ENCODE data around the gene DPF1. TPM values are rescaled to one million over a fixed set of nuclear protein-coding genes. Genes with fewer than 3 reads are reported as not detected.
"Not testable (repeated sequence)": the region's sequence is repeated elsewhere in the genome, so short reads cannot be mapped to it uniquely, and the experiment has no call there.

The DPF1 gene
- total RNA-seq, 2 donors from 2014 or later: not detected

DNA sequence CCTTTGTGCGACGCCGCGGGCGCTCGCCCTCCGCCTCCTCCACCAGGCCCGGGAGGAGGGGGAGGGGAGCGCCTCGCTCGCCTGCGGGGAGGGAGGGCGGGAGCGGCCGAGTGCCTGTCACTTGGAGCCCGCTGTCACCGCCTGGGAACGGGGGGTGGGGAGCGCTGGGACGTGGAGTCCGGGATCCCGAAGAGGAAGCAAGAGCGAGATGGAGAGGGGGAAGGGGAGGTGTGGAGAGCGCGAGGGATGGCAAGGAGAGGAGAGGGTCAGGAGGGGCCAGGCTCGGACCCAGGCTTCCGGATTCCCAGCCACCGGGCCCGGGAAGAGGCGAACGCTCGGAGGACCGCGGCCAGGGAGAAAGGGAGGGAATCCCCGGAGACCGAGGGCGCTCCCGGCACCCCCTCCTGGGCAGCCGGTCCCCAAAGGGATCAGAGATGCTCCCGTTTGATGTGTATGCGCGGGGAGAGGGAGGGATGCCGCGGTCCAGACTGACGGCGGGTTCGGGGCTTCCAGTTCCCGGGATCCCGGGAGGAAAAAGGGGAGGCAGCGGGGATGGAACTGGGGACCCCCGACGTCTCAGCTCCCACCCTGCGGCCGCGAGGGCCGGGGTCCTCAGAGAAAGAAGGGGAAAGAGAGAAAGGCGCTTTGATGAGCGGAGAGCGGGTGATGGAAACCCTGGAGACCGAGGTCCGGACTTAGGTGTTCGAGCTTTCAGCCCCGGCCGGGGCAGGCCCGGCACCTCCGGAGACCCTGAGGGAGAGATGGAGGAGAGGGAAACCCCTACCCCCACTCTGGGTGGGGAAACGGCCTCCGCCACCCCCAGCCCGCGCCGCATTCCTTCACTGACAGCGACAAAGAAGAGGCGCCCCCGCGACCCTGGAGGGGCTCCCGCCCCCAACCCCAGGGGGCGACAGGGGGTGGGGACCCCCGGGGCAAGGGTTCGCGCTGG is 4.7 kb upstream of the DPF1 start:
- Histone ChIP-seq H3K4me1 (peaks cover 9% of the 10 kb centered on the region), H3K27ac (no peak overlapping the region), H3K9me3 (no peaks in the 10 kb centered on the region), H3K4me3 (no peak overlapping the region), H3K9ac (ENCODE audit: low read depth in 2 of 2, low read length in 2 of 2) (no peak overlapping the region), H3K27me3 (peaks cover 47% of the 10 kb centered on the region), H3K36me3 (no peaks in the 10 kb centered on the region)
- TF ChIP-seq, protein P1, sequence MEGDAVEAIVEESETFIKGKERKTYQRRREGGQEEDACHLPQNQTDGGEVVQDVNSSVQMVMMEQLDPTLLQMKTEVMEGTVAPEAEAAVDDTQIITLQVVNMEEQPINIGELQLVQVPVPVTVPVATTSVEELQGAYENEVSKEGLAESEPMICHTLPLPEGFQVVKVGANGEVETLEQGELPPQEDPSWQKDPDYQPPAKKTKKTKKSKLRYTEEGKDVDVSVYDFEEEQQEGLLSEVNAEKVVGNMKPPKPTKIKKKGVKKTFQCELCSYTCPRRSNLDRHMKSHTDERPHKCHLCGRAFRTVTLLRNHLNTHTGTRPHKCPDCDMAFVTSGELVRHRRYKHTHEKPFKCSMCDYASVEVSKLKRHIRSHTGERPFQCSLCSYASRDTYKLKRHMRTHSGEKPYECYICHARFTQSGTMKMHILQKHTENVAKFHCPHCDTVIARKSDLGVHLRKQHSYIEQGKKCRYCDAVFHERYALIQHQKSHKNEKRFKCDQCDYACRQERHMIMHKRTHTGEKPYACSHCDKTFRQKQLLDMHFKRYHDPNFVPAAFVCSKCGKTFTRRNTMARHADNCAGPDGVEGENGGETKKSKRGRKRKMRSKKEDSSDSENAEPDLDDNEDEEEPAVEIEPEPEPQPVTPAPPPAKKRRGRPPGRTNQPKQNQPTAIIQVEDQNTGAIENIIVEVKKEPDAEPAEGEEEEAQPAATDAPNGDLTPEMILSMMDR (IDR thresholded peaks at IDR 0.05): no peak
- intact Hi-C loops (cut with DNase I): no loop called here
- no peak for DNase-seq

DNA sequence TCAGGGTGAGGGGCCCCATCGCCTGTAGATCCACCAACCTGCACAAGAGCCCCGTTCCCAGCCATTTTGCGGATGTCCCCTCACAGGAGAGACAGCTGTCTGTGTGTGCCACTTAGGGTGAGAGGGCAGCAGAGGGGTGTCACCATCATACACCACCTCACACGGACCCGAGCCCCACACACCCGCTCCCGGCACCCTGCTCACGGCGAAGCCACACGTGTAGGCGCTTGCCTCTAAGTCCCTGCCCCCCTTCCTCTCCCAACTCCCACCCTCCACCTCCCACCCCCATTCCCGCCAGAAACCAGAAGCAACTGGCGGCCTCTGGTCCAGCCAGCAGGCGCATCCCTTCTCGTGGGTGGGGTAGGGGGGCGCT is 4.0 kb upstream of the DPF1 start:
- H3K27me3 ChIP-seq: peaks cover 55% of the 10 kb centered on the region
- no peak overlapping the region for H3K9ac ChIP-seq (ENCODE audit: low read depth in 2 of 2, low read length in 2 of 2)
- peaks cover 9% of the 10 kb centered on the region for H3K4me1 ChIP-seq
- TF ChIP-seq, protein P1 (IDR thresholded peaks at IDR 0.05): no peak
- H3K36me3 ChIP-seq: no peaks in the 10 kb centered on the region
- no peak overlapping the region for H3K27ac ChIP-seq
- no peak for DNase-seq
- H3K4me3 ChIP-seq: no peak overlapping the region
- intact Hi-C loops (cut with DNase I): no loop called here
- H3K9me3 ChIP-seq: no peaks in the 10 kb centered on the region

DNA sequence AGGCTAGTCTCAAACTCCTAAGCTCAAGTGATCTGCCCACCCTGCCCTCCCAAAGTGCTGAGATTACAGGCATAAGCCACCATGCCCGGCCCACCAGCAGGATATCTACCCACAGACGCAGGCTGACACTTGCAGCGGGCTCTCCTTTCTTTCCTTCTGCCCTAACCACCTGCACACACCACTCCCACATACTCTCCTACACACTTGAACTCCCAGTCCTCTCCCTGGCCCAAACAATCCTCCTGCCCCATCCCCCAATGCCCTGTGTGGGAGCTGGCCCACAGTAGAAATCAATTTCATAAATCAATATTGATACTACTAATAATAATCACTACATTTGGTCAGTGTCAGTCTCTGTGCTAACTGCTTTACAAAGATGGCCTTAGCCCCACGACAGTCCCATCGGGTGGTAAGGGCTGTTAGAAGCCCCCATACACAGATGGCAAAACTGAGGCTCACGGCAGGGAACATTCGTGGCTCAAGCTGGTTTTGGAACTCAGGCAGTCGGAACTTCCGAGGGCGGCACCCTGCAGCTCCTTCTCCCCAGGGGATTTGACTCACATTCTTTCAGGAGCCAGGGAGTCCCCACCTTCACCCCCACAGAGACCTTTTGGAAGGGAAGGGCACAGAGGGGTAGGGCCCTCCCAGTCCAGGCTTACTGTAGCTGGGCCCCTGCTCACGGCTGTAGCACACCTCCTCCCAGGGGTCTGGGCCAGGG is 3.4 kb upstream of the DPF1 start:
- no peaks in the 10 kb centered on the region for H3K9me3 ChIP-seq
- peaks cover 9% of the 10 kb centered on the region for H3K4me1 ChIP-seq
- peaks cover 60% of the 10 kb centered on the region for H3K27me3 ChIP-seq
- TF ChIP-seq, protein P1 (IDR thresholded peaks at IDR 0.05): no peak
- no peak overlapping the region for H3K27ac ChIP-seq
- intact Hi-C loops (cut with DNase I): no loop called here
- no peak overlapping the region for H3K9ac ChIP-seq (ENCODE audit: low read depth in 2 of 2, low read length in 2 of 2)
- H3K36me3 ChIP-seq: no peaks in the 10 kb centered on the region
- H3K4me3 ChIP-seq: no peak overlapping the region
- no peak for DNase-seq

DNA sequence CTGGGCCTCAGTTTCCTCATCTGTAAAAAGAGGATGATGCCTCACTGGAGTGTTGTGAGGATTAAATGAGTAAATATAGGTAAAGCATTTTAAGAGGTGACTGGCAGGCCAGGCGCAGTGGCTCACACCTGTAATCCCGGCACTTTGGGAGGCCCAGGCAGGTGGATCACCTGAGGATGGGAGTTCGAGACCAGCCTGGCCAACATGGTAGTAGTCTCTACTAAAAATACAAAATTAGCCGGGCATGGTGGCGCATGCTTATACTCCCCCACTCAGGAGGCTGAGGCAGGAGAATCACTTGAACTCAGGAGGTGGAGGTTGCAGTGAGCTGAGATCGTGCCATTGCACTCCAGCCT is 819 bp upstream of the DPF1 start:
- DNase-seq; intact Hi-C loops (cut with DNase I); H3K9me3 ChIP-seq; H3K4me3 ChIP-seq; H3K4me1 ChIP-seq; H3K9ac ChIP-seq (ENCODE audit: low read depth in 2 of 2, low read length in 2 of 2); H3K36me3 ChIP-seq; H3K27ac ChIP-seq: not testable (repeated sequence)
- H3K27me3 ChIP-seq: peaks cover 64% of the 10 kb centered on the region

DNA sequence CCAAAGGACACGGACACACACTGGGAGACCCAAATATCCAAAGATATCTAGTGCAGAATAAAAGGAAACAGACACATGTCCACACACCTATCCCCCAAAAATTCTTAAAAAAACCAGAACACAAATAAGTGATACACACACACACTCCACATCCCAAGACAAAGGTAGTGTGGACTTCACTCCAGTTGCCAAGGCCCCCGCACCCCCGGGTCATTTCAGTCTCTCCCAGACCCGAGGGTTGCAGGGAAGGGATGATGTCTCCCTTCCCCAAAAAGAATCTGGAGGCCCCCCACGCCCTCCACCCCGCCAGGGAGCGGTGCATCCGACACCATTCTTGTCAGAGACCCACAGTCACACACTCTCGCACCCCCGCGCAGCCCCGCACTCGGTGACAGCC is 407 bp downstream of the DPF1 start:
- peaks cover 2% of the 10 kb centered on the region for H3K4me1 ChIP-seq
- H3K36me3 ChIP-seq: no peaks in the 10 kb centered on the region
- TF ChIP-seq, protein P1 (IDR thresholded peaks at IDR 0.05): no peak
- no peaks in the 10 kb centered on the region for H3K9me3 ChIP-seq
- H3K27me3 ChIP-seq: peaks cover 54% of the 10 kb centered on the region
- intact Hi-C loops (cut with DNase I): no loop called here
- no peak overlapping the region for H3K27ac ChIP-seq
- H3K9ac ChIP-seq (ENCODE audit: low read depth in 2 of 2, low read length in 2 of 2): no peak overlapping the region
- no peak for DNase-seq
- H3K4me3 ChIP-seq: peak overlapping the region; percentile 11

DNA sequence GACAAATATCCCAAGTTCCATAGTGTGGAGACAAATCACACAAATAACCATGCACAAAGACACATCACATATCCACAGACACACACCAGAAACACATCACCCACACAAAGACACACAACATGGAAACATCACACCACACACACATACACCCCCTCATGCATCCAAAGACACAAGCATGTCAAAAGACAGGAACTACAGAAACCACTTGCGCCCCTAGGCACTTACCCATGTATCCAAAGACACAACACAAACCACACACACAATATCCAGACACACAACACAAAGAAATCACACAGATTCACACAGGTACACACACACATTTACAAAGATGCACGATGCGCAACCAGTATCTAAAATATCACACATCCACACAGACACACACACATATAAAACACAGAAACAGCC is 901 bp downstream of the DPF1 start:
- Histone ChIP-seq H3K36me3 (no peaks in the 10 kb centered on the region), H3K27ac (no peak overlapping the region), H3K27me3 (peaks cover 49% of the 10 kb centered on the region), H3K4me1 (no peaks in the 10 kb centered on the region), H3K4me3 (no peak overlapping the region), H3K9me3 (no peaks in the 10 kb centered on the region), H3K9ac (ENCODE audit: low read depth in 2 of 2, low read length in 2 of 2) (no peak overlapping the region)
- TF ChIP-seq, protein P1 (IDR thresholded peaks at IDR 0.05): no peak
- DNase-seq: no peak
- intact Hi-C loops (cut with DNase I): no loop called here
